HUDEP-2 (cell line): ENCODE measurements around the gene HRH4.

Source experiments
- DNase-seq, 76 experiments: peaks; one replicate each; lab custom pipeline; 2025; ENCODE audit not compliant: unreplicated experiment in 76 of 76; lab: John Stamatoyannopoulos, UW

HRH4 gene

GRCh38 chr18:24462838-24463775 is 2.7 kb downstream of the HRH4 start:
- no peak for DNase-seq

- no peak for DNase-seq
Observed at GRCh38 chr18:24465486-24465885, 5.0 kb downstream of the HRH4 start.

GRCh38 chr18:24466771-24467170 is 6.3 kb downstream of the HRH4 start:
- no peak for DNase-seq

- no peak for DNase-seq
Observed at GRCh38 chr18:24470022-24470618, 9.7 kb downstream of the HRH4 start.

DNA sequence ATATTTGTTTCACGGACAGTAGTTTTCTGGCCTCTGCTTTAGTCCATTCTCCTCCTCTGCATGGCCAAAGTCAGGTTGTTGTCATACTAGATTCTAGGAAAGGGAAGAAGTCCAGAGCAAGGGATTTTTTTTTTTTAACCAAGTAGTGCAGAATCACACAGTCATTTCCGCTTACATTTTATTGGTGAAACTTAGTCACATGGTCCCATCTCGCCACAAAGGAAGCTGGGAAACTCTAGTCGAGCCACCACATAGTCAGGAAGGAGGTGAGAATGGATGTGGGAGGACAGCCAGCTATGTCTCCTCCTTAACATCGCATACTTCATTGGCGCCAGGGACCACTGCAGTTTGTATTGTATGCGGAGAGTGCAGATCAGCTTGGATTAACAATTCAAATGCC is 10.4 kb downstream of the HRH4 start:
- no peak for DNase-seq

DNA sequence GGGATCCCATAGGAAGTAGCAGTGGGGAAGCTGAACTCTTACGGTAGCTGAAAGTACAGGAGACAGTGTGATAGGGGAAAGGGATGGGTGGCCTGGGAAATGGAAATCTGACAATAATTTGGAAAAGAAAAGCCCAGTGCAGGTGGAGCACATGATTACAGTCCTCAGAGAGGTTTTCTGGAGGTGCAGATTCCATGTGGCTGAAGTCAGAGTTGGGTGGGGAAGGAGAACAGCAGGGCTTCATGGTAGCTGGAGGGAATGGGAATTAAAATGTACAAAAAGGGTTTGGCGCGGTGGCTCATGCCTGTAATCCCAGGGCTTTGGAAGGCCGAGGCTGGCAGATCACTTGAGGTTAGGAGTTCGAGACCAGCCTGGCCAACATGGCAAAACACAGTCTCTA is 12.2 kb downstream of the HRH4 start:
- no peak for DNase-seq

DNA sequence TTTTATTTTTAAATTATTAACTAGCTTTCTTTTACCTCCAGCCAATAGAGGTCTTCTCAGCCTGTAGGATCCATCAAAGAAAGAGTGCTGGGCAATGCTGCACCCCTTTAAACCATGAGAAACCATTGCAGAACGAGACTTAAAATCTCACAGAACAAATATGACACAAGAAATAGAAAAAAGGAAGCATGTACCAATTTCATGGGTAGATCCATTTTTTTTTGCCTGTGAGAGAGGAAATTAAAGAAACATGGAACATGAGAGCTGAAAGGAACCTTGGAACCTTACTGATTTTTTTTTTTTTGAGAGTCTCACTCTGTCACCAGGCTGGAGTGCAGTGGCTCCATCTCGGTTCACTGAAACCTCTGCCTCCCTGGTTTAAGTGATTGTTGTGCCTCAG is 14.0 kb downstream of the HRH4 start:
- no peak for DNase-seq

- DNase-seq: no peak
Observed at GRCh38 chr18:24475926-24476589, 15.6 kb downstream of the HRH4 start.

DNA sequence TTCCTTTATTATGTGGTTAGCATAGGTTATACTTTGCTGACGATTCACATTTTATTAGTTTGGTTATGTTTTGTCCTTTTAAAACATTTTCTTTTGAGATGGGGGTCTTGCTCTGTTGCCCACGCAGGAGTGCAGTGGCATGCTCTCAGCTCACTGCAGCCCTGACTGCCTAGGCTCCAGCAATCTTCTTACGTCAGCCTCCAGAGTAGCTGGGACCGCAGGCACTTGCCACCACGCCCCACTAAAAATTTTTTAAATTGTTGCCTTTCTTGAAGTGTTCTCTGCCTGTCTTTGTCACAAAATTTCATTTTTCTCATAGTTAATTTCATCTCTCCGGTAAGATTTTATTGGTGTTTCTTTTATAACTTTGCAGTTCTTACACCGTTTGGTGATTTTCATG is 18.9 kb downstream of the HRH4 start:
- DNase-seq: no peak

DNA sequence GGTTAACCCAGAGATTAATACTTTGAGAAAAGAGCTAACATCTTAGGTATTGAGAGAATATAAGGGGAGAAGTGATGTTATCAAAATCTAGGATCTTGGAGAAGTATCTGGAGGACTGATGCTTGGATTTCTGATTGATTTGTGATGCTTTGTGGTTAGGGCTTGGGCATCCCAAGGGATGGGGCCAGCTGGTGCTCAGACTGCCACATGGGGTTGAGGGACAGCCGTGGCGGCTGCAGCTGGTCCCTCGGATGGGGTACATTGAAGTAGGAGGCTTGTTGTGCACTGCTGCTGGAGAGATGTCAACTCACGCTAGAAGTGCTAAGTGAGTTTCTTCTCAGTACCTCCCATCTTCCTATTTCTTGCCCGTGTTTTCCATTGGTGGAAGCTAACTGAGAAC is 22.4 kb downstream of the HRH4 start:
- DNase-seq: no peak

- no peak for DNase-seq
Observed at GRCh38 chr18:24485681-24486080, 25.2 kb downstream of the HRH4 start.

- DNase-seq: no peak
Observed at GRCh38 chr18:24486684-24487083, 26.2 kb downstream of the HRH4 start.

GRCh38 chr18:24488824-24489493 is 28.5 kb downstream of the HRH4 start:
- peak in 28 of 76 experiments; percentile 1 to 67 (median 24) for DNase-seq

DNA sequence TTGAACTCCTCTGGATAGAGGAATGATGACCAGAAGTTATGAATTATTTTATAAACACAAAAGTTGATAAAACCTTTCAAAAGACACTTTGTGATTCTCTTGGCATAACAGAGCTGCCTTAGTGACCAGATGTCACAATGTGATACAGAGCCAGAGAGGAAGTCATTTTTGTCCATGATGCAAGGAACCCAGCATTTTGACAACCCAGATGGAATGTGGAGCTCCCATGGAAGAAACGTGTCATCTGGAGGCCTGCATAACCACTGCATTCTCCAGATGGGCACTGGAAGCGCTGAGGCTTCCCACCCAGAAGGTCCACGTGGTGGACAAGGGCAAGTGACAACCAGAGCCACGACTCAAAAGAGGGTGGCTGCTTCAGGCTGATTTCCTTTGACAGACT is 30.1 kb downstream of the HRH4 start:
- DNase-seq: peak in 1 of 76 experiments; percentile 15

DNA sequence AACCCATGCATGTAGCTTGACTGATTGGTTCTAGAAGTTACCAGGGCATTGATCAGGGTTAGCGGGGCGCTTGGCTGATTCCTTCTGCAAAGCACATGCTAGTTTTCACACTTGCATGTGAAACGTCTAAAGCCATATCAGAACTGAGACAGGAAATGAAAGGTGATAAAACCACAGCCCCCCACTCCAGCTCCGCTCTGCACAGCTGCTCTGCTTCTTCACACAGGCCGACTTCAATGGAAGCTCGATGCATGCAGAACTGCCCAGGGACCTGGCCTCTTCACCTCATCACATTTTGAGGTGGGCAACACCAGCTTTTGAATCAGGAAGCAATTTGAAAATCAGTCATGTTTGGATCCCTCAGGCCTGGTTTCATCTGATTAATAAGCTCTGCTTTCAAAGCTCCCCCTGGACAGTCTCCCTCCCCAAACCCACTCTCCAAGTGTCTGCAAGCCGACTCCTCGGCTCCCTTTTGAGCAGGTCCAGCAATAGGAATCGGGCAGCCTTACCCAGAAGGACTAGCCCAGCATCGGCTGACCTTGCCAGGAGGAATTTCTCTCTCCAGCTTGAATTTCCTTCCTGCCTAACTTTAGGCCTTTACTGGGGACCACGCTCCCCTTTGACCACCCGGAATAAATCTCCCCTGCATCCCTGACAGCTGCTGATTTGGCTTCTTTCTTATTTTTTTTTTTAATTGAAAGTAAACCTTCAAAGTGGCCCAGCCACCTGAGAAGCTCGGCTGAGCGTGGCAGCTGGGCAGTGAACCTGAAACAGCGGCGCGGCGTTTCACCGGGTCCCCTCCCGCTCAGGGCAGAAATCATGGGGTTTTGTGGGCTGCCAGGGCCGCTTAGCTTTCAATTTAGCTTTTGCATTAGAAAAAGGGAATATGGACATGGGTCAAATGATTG is 31.7 kb downstream of the HRH4 start:
- DNase-seq: peak in 1 of 76 experiments; percentile 0

GRCh38 chr18:24494586-24494985 is 34.1 kb downstream of the HRH4 start:
- DNase-seq: no peak

DNA sequence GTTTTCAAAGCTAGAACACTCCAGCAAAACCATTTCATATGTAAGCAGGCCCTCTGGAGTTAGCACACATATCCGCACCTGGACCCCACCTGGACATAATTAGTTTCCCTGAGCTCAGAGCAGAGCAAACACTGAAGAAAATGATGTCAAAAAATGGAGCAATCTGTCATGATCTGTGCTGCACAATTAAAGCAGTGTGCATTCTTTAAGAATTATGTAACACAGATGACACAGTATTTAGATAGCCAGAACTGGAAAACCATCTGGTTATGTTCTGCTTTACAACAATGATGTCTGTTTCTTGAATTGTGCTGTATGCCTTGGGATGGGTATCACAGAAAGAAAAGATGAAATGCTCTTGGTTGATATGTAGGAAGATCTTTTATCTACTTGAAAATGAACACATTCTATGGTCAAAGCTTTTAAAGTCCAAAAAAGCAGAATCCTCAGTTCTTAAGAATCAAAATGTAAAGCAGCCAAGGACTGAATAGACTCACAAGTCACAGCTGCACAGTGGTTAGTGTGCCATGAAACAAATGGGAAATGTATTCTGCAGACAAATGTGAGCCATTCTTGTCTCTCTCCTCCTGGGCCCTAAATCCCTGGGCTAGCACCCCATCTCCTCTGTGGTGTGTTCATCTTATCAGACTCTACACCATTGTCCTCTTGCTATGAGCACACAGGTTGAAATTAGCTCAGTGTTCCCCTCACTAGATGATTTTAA is 36.8 kb downstream of the HRH4 start:
- no peak for DNase-seq

GRCh38 chr18:24499814-24500213 is 39.4 kb downstream of the HRH4 start:
- no peak for DNase-seq

GRCh38 chr18:24500217-24500616 is 39.8 kb downstream of the HRH4 start:
- no peak for DNase-seq
